Astrocyte (in vitro differentiated cells and primary cell): Measurements from ENCODE around the gene ZNF133.

Experiments
- EZH2 ChIP-seq: IDR thresholded peaks from 2 replicates; pipeline ENCODE4 v1.6.1; 2012; ENCODE audit warnings: mild to moderate bottlenecking, low read length, inconsistent platforms; ENCODE audit not compliant: insufficient read depth
- TF ChIP-seq, protein P1 (sequence below): IDR thresholded peaks from 2 replicates; pipeline ENCODE4 v1.5.1; 2011; ENCODE audit warnings: low read depth, mild to moderate bottlenecking, inconsistent platforms, low read length, moderate library complexity; ENCODE audit not compliant: insufficient read depth

GRCh38 chr20:18263723-18264122, 24.6 kb upstream of the ZNF133 start:
- TF ChIP-seq, protein P1, sequence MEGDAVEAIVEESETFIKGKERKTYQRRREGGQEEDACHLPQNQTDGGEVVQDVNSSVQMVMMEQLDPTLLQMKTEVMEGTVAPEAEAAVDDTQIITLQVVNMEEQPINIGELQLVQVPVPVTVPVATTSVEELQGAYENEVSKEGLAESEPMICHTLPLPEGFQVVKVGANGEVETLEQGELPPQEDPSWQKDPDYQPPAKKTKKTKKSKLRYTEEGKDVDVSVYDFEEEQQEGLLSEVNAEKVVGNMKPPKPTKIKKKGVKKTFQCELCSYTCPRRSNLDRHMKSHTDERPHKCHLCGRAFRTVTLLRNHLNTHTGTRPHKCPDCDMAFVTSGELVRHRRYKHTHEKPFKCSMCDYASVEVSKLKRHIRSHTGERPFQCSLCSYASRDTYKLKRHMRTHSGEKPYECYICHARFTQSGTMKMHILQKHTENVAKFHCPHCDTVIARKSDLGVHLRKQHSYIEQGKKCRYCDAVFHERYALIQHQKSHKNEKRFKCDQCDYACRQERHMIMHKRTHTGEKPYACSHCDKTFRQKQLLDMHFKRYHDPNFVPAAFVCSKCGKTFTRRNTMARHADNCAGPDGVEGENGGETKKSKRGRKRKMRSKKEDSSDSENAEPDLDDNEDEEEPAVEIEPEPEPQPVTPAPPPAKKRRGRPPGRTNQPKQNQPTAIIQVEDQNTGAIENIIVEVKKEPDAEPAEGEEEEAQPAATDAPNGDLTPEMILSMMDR: no peak
- TF ChIP-seq EZH2: no peak
